Neutrophil (primary cell): ENCODE data around the gene SYT2.
"Not testable (repeated sequence)": the region's sequence is repeated elsewhere in the genome, so short reads cannot be mapped to it uniquely, and the experiment has no call there.

ENCODE experiments used
- H3K27ac ChIP-seq: fragments of 200-600 bp; sonication (generic); 2 replicates; pipeline ENCODE4 v1.5.1; 2016; ENCODE audit warnings: mild to moderate bottlenecking, moderate library complexity
- H3K27me3 ChIP-seq: fragments of 200-600 bp; sonication (generic); 2 replicates; pipeline ENCODE4 v1.6.0; 2016; ENCODE audit warnings: mild to moderate bottlenecking
- H3K36me3 ChIP-seq: fragments of 200-600 bp; sonication (generic); 2 replicates; pipeline ENCODE4 v1.5.1; 2017
- H3K4me1 ChIP-seq, 2 experiments: fragments of 200-600 bp in 1 of 2; sonication (generic) in 1 of 2; 1 replicate in 1 of 2; 2 replicates in 1 of 2; pipeline versions ENCODE4 v1.5.1 to v1.6.1; 2013 to 2016; ENCODE audit warnings: low read depth in 1 of 2, low read length in 1 of 2, mild to moderate bottlenecking in 1 of 2, moderate library complexity in 1 of 2; ENCODE audit not compliant: control insufficient read depth in 1 of 2, insufficient read depth in 1 of 2
- H3K4me3 ChIP-seq, 2 experiments: fragments of 200-600 bp in 1 of 2; sonication (generic) in 1 of 2; 1 replicate in 1 of 2; 2 replicates in 1 of 2; pipeline ENCODE4 v1.5.1; 2013 to 2016; ENCODE audit warnings: low read depth in 1 of 2, low read length in 1 of 2, mild to moderate bottlenecking in 1 of 2, moderate library complexity in 1 of 2
- H3K9me3 ChIP-seq: fragments of 200-600 bp; sonication (generic); 2 replicates; pipeline ENCODE4 v1.5.1; 2016
- TF ChIP-seq, protein P1 (sequence below): fragments of 200-600 bp; sonication (generic); IDR thresholded peaks from 2 replicates; pipeline ENCODE4 v1.5.1; 2016; ENCODE audit warnings: antibody characterized with exemption

SYT2 gene

GRCh38 chr1:202625416-202626360 lies 84.6 kb downstream of the SYT2 start:
- TF ChIP-seq, protein P1, sequence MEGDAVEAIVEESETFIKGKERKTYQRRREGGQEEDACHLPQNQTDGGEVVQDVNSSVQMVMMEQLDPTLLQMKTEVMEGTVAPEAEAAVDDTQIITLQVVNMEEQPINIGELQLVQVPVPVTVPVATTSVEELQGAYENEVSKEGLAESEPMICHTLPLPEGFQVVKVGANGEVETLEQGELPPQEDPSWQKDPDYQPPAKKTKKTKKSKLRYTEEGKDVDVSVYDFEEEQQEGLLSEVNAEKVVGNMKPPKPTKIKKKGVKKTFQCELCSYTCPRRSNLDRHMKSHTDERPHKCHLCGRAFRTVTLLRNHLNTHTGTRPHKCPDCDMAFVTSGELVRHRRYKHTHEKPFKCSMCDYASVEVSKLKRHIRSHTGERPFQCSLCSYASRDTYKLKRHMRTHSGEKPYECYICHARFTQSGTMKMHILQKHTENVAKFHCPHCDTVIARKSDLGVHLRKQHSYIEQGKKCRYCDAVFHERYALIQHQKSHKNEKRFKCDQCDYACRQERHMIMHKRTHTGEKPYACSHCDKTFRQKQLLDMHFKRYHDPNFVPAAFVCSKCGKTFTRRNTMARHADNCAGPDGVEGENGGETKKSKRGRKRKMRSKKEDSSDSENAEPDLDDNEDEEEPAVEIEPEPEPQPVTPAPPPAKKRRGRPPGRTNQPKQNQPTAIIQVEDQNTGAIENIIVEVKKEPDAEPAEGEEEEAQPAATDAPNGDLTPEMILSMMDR, result peak; percentile 65
- Histone ChIP-seq H3K4me3 (no peak overlapping the region), H3K9me3 (no peaks in the 10 kb centered on the region), H3K27me3 (peaks cover 75% of the 10 kb centered on the region), H3K36me3 (no peaks in the 10 kb centered on the region), H3K27ac (no peak overlapping the region), H3K4me1 (peaks cover 19 to 60% of the 10 kb centered on the region in 2 experiments)

DNA sequence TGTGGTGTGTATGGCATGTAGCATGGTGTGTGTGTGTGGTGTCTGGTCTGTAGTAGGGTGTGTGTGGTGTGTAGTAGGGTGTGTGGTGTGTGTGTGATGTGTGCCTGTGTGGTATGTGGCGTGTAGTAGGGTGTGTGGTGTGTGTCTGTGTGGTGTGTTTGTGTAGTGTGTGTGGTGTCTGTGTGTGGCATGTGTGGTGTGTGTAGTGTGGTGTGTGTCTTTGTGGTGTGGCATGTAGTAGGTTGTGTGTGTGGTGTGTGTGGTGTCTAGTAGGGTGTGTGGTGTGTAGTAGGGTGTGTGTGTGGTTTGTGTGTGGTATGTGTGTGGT lies 85.5 kb downstream of the SYT2 start:
- Histone ChIP-seq H3K36me3 (no peaks in the 10 kb centered on the region), H3K4me3 (no peak overlapping the region), H3K4me1 (peaks cover 16 to 50% of the 10 kb centered on the region in 2 experiments), H3K9me3 (no peaks in the 10 kb centered on the region), H3K27ac (no peak overlapping the region), H3K27me3 (peaks cover 79% of the 10 kb centered on the region)
- TF ChIP-seq, protein P1, result no peak

- H3K27ac ChIP-seq, result no peak overlapping the region
- H3K4me1 ChIP-seq, result peaks cover 11 to 45% of the 10 kb centered on the region in 2 experiments
- H3K4me3 ChIP-seq, result no peak overlapping the region
- H3K27me3 ChIP-seq, result peaks cover 84% of the 10 kb centered on the region
- H3K9me3 ChIP-seq, result no peaks in the 10 kb centered on the region
- TF ChIP-seq, protein P1, result no peak
- H3K36me3 ChIP-seq, result no peaks in the 10 kb centered on the region
Measured at GRCh38 chr1:202624088-202624780, 86.0 kb downstream of the SYT2 start.

GRCh38 chr1:202623476-202623875 lies 86.8 kb downstream of the SYT2 start:
- not testable (repeated sequence) for H3K36me3 ChIP-seq, H3K9me3 ChIP-seq, H3K4me3 ChIP-seq, H3K27ac ChIP-seq
- H3K4me1 ChIP-seq, result peaks cover 3 to 39% of the 10 kb centered on the region in 2 experiments
- peaks cover 92% of the 10 kb centered on the region for H3K27me3 ChIP-seq

GRCh38 chr1:202623075-202623474 lies 87.2 kb downstream of the SYT2 start:
- Histone ChIP-seq H3K27me3 (peaks cover 94% of the 10 kb centered on the region), H3K4me1 (peaks cover 0 to 38% of the 10 kb centered on the region in 2 experiments)

More at GRCh38 chr1:202623075-202623474, 87.2 kb downstream of the SYT2 start:
- H3K27ac ChIP-seq, result no peak overlapping the region
- TF ChIP-seq, protein P1, result no peak
- no peaks in the 10 kb centered on the region for H3K9me3 ChIP-seq
- H3K36me3 ChIP-seq, result no peaks in the 10 kb centered on the region
- H3K4me3 ChIP-seq, result no peak overlapping the region
